Duodenal mucosa (tissue), 2 donors: ENCODE measurements around the gene PAK4.

Experiments
- H3K27ac ChIP-seq: one replicate; pipeline ENCODE4 v1.7.0; 2013; ENCODE audit warnings: low read depth, low read length
- H3K27me3 ChIP-seq, 2 donors: one replicate each; pipeline ENCODE4 v1.7.0; 2013; ENCODE audit warnings: low read length in 2 of 2, control low read depth in 1 of 2; ENCODE audit not compliant: insufficient read depth in 2 of 2, control insufficient read depth in 1 of 2
- H3K36me3 ChIP-seq, 2 donors: one replicate each; pipeline ENCODE4 v1.7.0; 2013; ENCODE audit warnings: low read length in 2 of 2, control low read depth in 1 of 2; ENCODE audit not compliant: insufficient read depth in 2 of 2, control insufficient read depth in 1 of 2
- H3K4me1 ChIP-seq, 2 donors: one replicate each; pipeline ENCODE4 v1.7.0; 2013; ENCODE audit warnings: low read length in 2 of 2, control low read depth in 1 of 2; ENCODE audit not compliant: insufficient read depth in 2 of 2, control insufficient read depth in 1 of 2
- H3K4me3 ChIP-seq, 2 donors: one replicate each; pipeline ENCODE4 v1.7.0; 2013; ENCODE audit warnings: low read length in 2 of 2, low read depth in 1 of 2
- H3K9ac ChIP-seq, 2 donors: one replicate each; pipeline ENCODE4 v1.7.0; 2013; ENCODE audit warnings: low read length in 2 of 2, low read depth in 1 of 2
- H3K9me3 ChIP-seq, 2 donors: one replicate each; pipeline ENCODE4 v1.7.0; 2013; ENCODE audit warnings: low read length in 2 of 2, control low read depth in 1 of 2; ENCODE audit not compliant: control insufficient read depth in 1 of 2

Gene PAK4

GRCh38 chr19:39146091-39146490 lies 20.5 kb downstream of the PAK4 start:
- Histone ChIP-seq H3K9ac (no peak overlapping the region), H3K9me3 (no peaks in the 10 kb centered on the region)

DNA sequence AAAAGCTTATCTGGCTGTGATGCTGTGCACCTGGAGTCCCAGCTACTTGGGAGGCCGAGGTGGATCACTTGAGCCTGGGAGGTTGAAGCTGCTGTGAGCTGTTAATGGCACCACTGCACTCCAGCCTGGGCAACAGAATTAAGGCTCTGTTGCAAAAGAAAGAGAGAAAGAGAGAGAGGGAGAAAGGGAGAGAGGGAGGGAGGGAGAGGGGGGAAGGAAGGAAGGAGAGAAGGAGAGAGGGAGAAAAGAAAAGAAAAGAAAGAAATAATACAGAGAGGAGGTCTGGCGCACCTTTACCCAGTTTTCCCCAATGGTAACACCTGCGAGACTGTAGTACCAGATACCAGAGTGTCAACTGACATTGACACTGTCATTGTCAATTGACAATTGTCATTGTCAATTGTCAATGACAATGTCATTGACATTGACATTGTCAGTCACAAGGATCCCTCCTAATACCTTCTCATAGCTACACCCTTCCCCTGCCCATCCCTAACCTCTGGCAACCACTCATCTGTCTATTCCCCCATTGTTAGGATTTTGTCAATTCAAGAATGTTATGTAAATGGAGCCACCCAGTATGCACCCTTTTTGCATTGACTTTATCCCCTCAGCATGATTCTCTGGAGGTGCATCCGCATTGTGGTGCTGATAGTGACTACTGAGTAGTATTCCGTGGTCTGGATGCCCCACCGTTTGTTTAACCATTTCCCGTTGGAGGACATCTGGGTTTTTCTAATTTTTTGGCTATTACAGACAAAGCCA lies 21.3 kb downstream of the PAK4 start:
- Histone ChIP-seq H3K9ac (no peak overlapping the region), H3K27me3 (no peaks in the 10 kb centered on the region), H3K27ac (no peak overlapping the region), H3K9me3 (no peaks in the 10 kb centered on the region), H3K4me3 (no peak overlapping the region), H3K4me1 (peaks cover 26 to 28% of the 10 kb centered on the region in 2 donors), H3K36me3 (peaks cover 0 to 6% of the 10 kb centered on the region in 2 donors)

More at GRCh38 chr19:39146091-39146490, 20.5 kb downstream of the PAK4 start:
- H3K4me3 ChIP-seq = no peak overlapping the region
- no peaks in the 10 kb centered on the region for H3K27me3 ChIP-seq
- H3K4me1 ChIP-seq = peaks cover 26 to 28% of the 10 kb centered on the region in 2 donors
- H3K27ac ChIP-seq = no peak overlapping the region
- peaks cover 0 to 6% of the 10 kb centered on the region in 2 donors for H3K36me3 ChIP-seq

DNA sequence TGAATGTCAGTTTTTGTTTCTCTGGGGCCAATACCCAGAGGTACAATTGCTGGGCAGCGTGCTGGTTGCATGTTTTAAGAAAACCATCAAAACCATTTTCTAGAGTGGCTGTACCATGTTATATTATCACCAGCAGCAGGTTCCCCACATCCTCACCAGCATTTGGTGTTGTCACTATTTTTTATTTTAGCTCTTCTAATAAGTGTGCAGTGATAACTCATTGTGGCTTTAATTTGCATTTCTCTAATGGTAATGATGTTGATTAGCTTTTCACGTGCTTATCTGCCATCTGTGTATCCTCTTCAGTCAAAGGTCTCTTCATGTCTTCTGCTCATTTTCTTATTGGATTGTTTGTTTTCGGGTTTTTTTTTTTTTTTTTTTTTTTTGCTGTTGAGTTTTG lies 21.9 kb downstream of the PAK4 start:
- Histone ChIP-seq H3K4me3 (no peak overlapping the region), H3K9me3 (no peaks in the 10 kb centered on the region), H3K27ac (no peak overlapping the region), H3K9ac (no peak overlapping the region), H3K4me1 (peaks cover 26 to 28% of the 10 kb centered on the region in 2 donors), H3K36me3 (peaks cover 0 to 6% of the 10 kb centered on the region in 2 donors), H3K27me3 (no peaks in the 10 kb centered on the region)

GRCh38 chr19:39148939-39149529 lies 23.4 kb downstream of the PAK4 start:
- no peaks in the 10 kb centered on the region for H3K9me3 ChIP-seq
- peaks cover 25 to 26% of the 10 kb centered on the region in 2 donors for H3K4me1 ChIP-seq
- no peak overlapping the region for H3K27ac ChIP-seq
- peaks cover 0 to 6% of the 10 kb centered on the region in 2 donors for H3K36me3 ChIP-seq
- H3K27me3 ChIP-seq = no peaks in the 10 kb centered on the region
- H3K9ac ChIP-seq = no peak overlapping the region
- no peak overlapping the region for H3K4me3 ChIP-seq

- H3K4me3 ChIP-seq = no peak overlapping the region
- H3K9ac ChIP-seq = no peak overlapping the region
- no peaks in the 10 kb centered on the region for H3K9me3 ChIP-seq
- peaks cover 25 to 26% of the 10 kb centered on the region in 2 donors for H3K4me1 ChIP-seq
- H3K27ac ChIP-seq = no peak overlapping the region
- H3K27me3 ChIP-seq = no peaks in the 10 kb centered on the region
- peaks cover 0 to 6% of the 10 kb centered on the region in 2 donors for H3K36me3 ChIP-seq
Observed at GRCh38 chr19:39150235-39150634, 24.6 kb downstream of the PAK4 start.

- H3K4me3 ChIP-seq = no peak overlapping the region
- no peaks in the 10 kb centered on the region for H3K27me3 ChIP-seq
- H3K36me3 ChIP-seq = peaks cover 0 to 6% of the 10 kb centered on the region in 2 donors
- H3K27ac ChIP-seq = no peak overlapping the region
- no peak overlapping the region for H3K9ac ChIP-seq
- no peaks in the 10 kb centered on the region for H3K9me3 ChIP-seq
- peaks cover 27 to 28% of the 10 kb centered on the region in 2 donors for H3K4me1 ChIP-seq
Observed at GRCh38 chr19:39150807-39151600, 25.4 kb downstream of the PAK4 start.

DNA sequence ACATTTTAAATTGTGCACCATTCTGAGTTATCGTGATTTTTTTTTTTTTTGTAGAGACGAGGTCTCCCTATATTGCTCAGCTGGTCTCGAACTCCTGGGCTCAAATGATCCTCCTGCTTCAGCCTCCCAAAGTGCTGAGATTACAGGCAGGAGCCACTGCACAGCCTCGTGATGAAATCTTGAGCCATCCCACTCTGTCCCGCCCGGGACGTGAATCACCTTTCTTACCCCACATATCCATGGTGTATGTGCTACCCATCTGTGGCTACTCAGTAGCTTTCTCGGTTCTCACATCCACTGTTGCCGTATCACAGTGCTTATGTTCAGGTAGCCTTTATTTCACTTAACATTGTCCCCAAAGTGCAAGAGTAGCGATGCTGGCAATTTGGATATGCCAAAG lies 26.5 kb downstream of the PAK4 start:
- Histone ChIP-seq H3K4me1 (peaks cover 31% of the 10 kb centered on the region in 2 donors), H3K9ac (no peak overlapping the region), H3K9me3 (no peaks in the 10 kb centered on the region), H3K27ac (no peak overlapping the region), H3K4me3 (no peak overlapping the region), H3K27me3 (no peaks in the 10 kb centered on the region), H3K36me3 (peaks cover 0 to 6% of the 10 kb centered on the region in 2 donors)

GRCh38 chr19:39154100-39154628 lies 28.6 kb downstream of the PAK4 start:
- Histone ChIP-seq H3K9ac (no peak overlapping the region), H3K4me3 (no peak overlapping the region), H3K9me3 (no peaks in the 10 kb centered on the region), H3K4me1 (peaks cover 38 to 47% of the 10 kb centered on the region in 2 donors), H3K27ac (no peak overlapping the region), H3K36me3 (peaks cover 0 to 5% of the 10 kb centered on the region in 2 donors), H3K27me3 (no peaks in the 10 kb centered on the region)

GRCh38 chr19:39154629-39155100 lies 29.1 kb downstream of the PAK4 start:
- Histone ChIP-seq H3K4me1 (peaks cover 38 to 47% of the 10 kb centered on the region in 2 donors), H3K4me3 (no peak overlapping the region), H3K9ac (no peak overlapping the region)

More at GRCh38 chr19:39154629-39155100, 29.1 kb downstream of the PAK4 start:
- Histone ChIP-seq H3K27ac (no peak overlapping the region), H3K9me3 (no peaks in the 10 kb centered on the region), H3K36me3 (peaks cover 0 to 5% of the 10 kb centered on the region in 2 donors), H3K27me3 (no peaks in the 10 kb centered on the region)
